Calu3 (cell line): ENCODE measurements around the gene CELF4. TPM values are rescaled to one million over a fixed set of nuclear protein-coding genes. Genes with fewer than 3 reads are reported as not detected.

Experiments
- BruUV-seq: library from RNA; stranded (reverse); fragments of 400-500 nt; replicated peaks from 2 replicates; lab custom pipeline; 2021; lab: Mats Ljungman, UMichigan
- CTCF ChIA-PET: fragments of 300-600 bp; sonication (Branson Sonifier 250); formaldehyde crosslinking; loops from one replicate; lab custom pipeline; 2022; ENCODE audit warnings: antibody characterized with exemption; lab: Charles Lee
- DNase-seq: peaks from one replicate; pipeline ENCODE4 v3.0.0; 2022
- H3K27ac Mint-ChIP-seq: one replicate; pipeline ENCODE4 v1.8.0; 2022; ENCODE audit warnings: mixed read lengths; ENCODE audit not compliant: unreplicated experiment
- H3K27me3 Mint-ChIP-seq: one replicate; pipeline ENCODE4 v1.8.0; 2022; ENCODE audit warnings: mixed read lengths; ENCODE audit not compliant: unreplicated experiment
- H3K36me3 Mint-ChIP-seq: one replicate; pipeline ENCODE4 v1.8.0; 2022; ENCODE audit warnings: mild to moderate bottlenecking, moderate library complexity, mixed read lengths; ENCODE audit not compliant: insufficient read depth, unreplicated experiment
- H3K4me1 Mint-ChIP-seq: one replicate; pipeline ENCODE4 v1.8.0; 2022; ENCODE audit warnings: mild to moderate bottlenecking, low read depth, mixed read lengths; ENCODE audit not compliant: unreplicated experiment
- H3K4me3 Mint-ChIP-seq: one replicate; pipeline ENCODE4 v1.8.0; 2022; ENCODE audit warnings: mild to moderate bottlenecking, low read depth, moderate library complexity, mixed read lengths; ENCODE audit not compliant: unreplicated experiment
- H3K9me3 Mint-ChIP-seq: one replicate; pipeline ENCODE4 v1.8.0; 2022; ENCODE audit warnings: low read depth, mixed read lengths; ENCODE audit not compliant: unreplicated experiment
- intact Hi-C: fragments of 100-400 bp; cut with micrococcal nuclease; formaldehyde crosslinking; loops from one replicate; pipeline ENCODE4 v1.10.0; 2022; ENCODE audit not compliant: unreplicated experiment
- total RNA-seq: library from RNA; stranded (reverse); gene quantifications from 2 replicates; pipeline ENCODE4 v1.2.3, GENCODE V29; 2022
- TF ChIP-seq, protein P1 (sequence below): fragments of 200-600 bp; IDR thresholded peaks from one replicate; pipeline ENCODE4 v1.8.0; 2022; ENCODE audit warnings: antibody characterized with exemption; ENCODE audit not compliant: unreplicated experiment

The CELF4 gene
- total RNA-seq, 1 experiment from 2014 or later = 7.8 TPM

DNA sequence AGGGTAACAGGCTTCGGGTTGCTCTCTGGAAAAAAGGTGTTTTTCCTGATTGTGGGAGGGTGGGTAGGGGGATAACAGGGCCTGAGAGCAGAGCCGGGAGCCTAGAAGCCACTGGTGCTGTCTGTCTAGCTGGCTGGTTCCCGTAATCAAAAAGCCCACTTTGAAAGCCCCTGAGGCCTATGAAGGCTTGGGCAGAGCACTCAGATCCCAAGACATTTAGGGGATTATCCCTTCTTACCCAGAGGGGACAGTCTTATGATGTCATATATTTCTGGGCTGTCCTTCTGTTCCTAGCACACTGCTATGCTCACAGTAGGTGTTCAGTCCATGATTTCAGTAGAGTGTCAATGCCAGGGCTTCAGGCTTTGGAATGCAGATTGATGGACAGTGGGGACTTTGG, 45.1 kb downstream of the CELF4 start:
- DNase-seq = no peak
- Mint-ChIP-seq H3K4me1 (no peaks in the 10 kb centered on the region), H3K27me3 (peaks cover 100% of the 10 kb centered on the region), H3K36me3 (no peaks in the 10 kb centered on the region), H3K27ac (no peak overlapping the region), H3K9me3 (no peaks in the 10 kb centered on the region), H3K4me3 (no peak overlapping the region)
- intact Hi-C loops = no loop called here
- TF ChIP-seq, protein P1, sequence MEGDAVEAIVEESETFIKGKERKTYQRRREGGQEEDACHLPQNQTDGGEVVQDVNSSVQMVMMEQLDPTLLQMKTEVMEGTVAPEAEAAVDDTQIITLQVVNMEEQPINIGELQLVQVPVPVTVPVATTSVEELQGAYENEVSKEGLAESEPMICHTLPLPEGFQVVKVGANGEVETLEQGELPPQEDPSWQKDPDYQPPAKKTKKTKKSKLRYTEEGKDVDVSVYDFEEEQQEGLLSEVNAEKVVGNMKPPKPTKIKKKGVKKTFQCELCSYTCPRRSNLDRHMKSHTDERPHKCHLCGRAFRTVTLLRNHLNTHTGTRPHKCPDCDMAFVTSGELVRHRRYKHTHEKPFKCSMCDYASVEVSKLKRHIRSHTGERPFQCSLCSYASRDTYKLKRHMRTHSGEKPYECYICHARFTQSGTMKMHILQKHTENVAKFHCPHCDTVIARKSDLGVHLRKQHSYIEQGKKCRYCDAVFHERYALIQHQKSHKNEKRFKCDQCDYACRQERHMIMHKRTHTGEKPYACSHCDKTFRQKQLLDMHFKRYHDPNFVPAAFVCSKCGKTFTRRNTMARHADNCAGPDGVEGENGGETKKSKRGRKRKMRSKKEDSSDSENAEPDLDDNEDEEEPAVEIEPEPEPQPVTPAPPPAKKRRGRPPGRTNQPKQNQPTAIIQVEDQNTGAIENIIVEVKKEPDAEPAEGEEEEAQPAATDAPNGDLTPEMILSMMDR = no peak
- no TSS peak for BruUV-seq
- CTCF ChIA-PET = no interaction called here

DNA sequence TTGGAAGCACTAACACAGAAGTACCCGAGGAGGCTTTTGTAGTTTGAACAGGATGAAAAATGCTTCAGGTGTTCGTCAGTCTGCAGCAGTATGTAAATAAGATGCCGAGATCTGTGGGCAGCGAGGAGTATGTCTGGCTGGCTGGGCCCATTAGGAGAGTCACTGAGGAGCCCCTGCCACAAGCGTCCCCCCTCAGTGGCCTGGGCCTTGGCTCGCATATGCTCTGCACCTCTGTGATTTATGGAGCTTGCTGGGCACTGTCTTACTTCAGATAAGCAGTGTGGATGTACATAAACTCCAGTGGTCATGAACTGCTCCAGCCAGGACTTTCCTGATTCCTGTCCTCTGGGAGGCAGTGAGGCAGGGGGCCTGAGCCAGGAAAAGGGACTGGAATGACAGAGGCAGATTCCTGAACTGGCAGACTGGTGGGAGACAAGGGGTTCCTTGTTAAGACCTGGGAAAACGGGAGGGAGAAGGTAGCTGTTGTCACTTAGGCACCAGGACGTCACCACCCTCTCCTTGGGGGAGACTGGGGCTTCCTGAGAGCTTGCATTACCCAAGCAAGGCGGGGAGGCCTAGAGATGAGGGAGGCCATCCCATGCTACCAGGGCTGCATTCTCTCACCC, 46.0 kb downstream of the CELF4 start:
- Mint-ChIP-seq H3K4me1 (no peaks in the 10 kb centered on the region), H3K9me3 (no peaks in the 10 kb centered on the region), H3K27me3 (peaks cover 100% of the 10 kb centered on the region), H3K4me3 (no peak overlapping the region), H3K36me3 (no peaks in the 10 kb centered on the region), H3K27ac (no peak overlapping the region)
- no TSS peak for BruUV-seq
- DNase-seq = no peak
- intact Hi-C loops = no loop called here
- CTCF ChIA-PET = no interaction called here
- TF ChIP-seq, protein P1 = no peak

DNA sequence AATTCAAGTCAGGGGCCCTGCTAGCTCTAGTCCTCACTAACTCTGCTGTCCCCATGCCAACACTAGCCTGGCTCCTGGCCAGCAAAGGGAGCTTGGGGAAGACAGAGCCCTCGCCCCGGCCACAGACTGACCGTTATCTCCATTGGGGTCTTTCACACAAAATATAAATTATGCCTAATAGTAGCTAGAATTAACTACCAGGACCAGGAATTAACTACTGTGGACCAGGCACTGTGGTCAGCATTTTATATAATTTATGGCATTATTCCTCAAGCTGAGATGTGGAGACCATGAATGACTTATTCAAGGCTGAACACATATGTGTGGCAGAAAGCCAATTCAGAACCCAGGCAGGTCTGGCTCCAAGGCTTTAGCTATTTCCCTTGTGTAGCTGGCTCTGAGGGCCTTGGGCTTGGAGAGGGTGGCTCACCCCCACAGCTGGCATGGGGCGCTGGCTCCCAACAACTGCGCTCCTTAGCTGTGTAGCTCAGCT, 49.2 kb downstream of the CELF4 start:
- CTCF ChIA-PET = no interaction called here
- H3K4me1 Mint-ChIP-seq = no peaks in the 10 kb centered on the region
- no TSS peak for BruUV-seq
- H3K27me3 Mint-ChIP-seq = peaks cover 100% of the 10 kb centered on the region
- TF ChIP-seq, protein P1 = no peak
- intact Hi-C loops = no loop called here
- no peak for DNase-seq
- no peaks in the 10 kb centered on the region for H3K36me3 Mint-ChIP-seq
- no peak overlapping the region for H3K27ac Mint-ChIP-seq
- H3K9me3 Mint-ChIP-seq = peaks cover 8% of the 10 kb centered on the region
- H3K4me3 Mint-ChIP-seq = no peak overlapping the region

DNA sequence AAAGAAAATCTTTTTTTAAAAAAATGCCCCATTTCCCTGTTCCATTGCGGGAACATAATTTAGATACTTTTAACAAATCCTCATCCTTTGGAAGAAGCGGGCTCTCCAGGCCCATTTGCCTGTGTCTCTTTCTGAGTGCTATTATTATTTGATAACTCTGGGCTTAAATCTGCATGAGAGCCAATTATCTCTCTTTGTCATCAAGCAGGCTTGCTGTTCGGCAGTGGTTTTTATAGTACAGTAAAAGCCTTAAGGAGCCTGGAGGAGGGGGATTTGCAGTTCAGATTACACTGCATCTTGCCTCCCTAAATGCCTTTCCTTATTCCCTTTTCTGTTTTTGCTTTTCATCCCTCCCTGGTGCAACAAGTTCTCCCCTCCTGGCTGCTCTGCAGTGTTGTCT, 50.6 kb downstream of the CELF4 start:
- Mint-ChIP-seq H3K4me3 (no peak overlapping the region), H3K27ac (no peak overlapping the region), H3K9me3 (peaks cover 9% of the 10 kb centered on the region), H3K4me1 (no peaks in the 10 kb centered on the region), H3K27me3 (peaks cover 100% of the 10 kb centered on the region), H3K36me3 (no peaks in the 10 kb centered on the region)
- CTCF ChIA-PET = no interaction called here
- TF ChIP-seq, protein P1 = no peak
- BruUV-seq = no TSS peak
- DNase-seq = no peak
- intact Hi-C loops = no loop called here
